Measurements from ENCODE around the gene GALNT5.

DNA sequence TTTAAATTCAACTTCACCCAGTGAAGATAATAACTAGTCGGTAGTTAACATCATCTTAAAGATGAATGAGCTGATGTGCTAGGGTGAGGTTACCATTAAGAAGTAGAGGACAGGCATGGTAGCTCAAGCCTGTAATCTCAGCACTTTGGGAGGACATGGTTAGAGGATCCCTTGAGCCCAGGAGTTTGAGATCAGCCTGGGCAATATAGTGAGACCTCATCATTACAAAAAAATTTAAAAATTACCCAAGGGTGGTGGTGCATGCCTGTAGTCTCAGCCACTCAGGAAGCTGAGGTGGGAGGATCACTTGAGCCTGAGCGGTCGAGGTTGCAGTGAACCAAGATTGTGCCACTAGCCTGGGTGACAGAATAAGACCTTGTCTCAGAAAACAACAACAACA, 4.7 kb downstream of the GALNT5 start:
- TF ChIP-seq, protein P1, sequence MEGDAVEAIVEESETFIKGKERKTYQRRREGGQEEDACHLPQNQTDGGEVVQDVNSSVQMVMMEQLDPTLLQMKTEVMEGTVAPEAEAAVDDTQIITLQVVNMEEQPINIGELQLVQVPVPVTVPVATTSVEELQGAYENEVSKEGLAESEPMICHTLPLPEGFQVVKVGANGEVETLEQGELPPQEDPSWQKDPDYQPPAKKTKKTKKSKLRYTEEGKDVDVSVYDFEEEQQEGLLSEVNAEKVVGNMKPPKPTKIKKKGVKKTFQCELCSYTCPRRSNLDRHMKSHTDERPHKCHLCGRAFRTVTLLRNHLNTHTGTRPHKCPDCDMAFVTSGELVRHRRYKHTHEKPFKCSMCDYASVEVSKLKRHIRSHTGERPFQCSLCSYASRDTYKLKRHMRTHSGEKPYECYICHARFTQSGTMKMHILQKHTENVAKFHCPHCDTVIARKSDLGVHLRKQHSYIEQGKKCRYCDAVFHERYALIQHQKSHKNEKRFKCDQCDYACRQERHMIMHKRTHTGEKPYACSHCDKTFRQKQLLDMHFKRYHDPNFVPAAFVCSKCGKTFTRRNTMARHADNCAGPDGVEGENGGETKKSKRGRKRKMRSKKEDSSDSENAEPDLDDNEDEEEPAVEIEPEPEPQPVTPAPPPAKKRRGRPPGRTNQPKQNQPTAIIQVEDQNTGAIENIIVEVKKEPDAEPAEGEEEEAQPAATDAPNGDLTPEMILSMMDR (IDR thresholded peaks at IDR 0.05; ENCODE audit: low read depth, low read length), result no peak
- TF ChIP-seq EZH2phosphoT487 (IDR thresholded peaks at IDR 0.05; ENCODE audit: low read depth), result no peak

Measured in OCI-LY3 (cell line).